Measurements from ENCODE around the gene MRPL18.
"Not testable (repeated sequence)": the region's sequence is repeated elsewhere in the genome, so short reads cannot be mapped to it uniquely, and the experiment has no call there.

The MRPL18 gene

DNA sequence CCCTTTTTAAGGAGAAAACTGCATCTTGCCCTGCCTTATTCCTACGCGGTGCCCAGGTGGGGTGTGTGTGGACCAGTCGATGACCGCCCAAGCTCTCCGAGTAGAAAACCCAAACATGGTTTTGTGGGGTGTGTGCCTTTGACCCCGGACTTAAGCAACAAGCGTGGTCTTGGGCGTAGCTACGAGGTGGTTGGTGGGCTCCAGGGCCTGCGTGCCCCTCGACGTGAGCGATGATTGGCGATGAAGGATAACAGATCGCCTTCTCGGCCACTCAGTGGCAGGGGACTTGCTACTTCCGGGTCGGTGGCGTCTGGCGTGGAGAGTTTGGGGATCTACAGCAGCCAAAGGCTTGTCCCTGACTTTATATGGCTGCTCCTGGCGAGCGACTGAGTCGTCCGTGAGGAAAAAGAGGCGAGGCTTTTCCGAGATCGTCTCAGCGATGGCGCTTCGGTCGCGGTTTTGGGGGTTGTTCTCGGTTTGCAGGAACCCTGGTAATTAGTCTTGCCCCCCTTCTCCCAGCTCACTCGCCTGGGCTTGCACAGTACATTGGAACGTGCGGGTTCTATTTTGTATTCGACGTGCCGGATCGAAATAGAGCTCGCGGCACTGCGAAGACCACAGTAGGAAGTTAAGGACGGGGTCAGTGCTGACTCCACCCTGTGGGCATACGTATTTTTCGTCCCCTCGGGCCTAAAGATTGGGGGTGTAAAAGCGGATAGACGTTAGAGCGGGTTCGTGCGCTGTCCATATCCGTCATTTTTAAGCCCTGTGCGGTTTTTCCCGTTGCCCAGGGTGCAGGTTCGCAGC is at the start of gene MRPL18:
MRPL18 (plus strand) TSS at position 319 of the 807 bp plus-strand sequence; CDS start at position 440, 121 bp downstream.
- peak; percentile 98 for DNase-seq

DNA sequence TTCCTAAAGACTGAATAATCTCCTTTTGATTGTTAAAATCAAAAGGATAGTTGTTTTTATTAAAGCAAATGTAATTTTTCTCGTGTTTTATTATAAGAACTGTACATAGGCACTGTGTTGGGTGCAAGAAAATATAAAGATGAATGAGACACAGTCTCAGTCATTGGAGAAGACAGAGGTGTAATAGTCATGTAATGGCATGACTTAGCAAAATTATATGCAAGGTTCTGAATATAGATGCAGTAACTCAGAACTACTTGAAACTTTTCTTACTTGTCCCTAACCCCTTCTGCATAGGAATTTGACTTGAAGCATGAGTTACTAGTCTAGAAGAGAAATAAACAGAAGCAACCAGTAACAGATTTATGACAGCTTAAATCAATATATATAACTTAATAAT is 48.1 kb upstream of the MRPL18 start:
- DNase-seq: no peak

DNA sequence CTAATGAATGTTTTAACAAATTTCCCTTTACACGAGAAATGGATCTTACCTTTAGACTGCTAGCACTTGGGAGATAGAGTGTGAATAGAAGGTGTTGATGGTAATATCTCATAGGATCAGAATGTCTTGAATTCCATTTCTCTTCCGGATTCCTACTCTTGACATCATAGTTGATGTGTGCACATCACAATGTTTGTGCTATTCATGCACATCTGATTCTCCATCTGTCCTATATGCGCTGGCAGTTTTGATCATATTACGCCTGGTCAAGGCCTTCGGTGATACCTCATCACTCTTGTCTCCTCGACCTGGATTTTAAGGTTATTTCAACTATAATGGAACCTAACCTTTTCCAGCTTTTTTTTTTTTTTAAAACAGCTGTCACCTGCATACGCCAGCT is 45.2 kb upstream of the MRPL18 start:
- DNase-seq: no peak

DNA sequence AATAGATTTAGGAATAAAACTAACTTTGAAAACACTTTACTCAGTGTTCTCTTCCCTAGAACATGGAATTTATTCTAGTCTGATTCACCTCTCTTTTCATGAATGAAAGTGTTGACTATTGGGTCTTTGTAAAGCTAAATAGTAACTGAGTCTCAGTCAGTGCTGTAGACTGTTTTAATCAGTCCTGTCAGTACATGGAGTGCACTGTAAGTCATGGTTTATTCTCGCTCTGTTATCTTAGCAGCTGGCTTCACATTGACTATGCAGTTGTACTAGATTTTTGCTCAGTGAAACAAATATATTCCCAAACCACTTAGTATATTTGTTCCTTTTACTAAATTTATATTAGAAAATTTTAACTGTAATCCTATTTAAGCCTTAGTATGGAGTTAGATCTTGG is 43.5 kb upstream of the MRPL18 start:
- no peak for DNase-seq

DNA sequence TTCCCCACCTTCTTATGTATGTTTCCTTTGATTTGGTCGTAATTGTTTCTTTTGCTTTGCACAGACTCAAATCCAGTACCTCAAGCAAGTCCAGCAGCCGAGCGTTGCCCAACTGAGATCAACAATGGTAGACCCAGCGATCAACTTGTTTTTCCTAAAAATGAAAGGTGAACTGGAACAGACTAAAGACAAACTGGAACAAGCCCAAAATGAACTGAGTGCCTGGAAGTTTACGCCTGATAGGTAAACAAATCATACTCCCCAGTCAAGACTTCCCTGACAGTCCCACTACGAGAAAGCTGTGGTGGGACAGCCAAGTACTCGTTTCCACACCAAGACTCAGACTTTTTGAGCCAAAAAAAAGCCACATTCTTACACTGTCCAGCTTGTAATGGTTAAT is 42.1 kb upstream of the MRPL18 start:
- DNase-seq: not testable (repeated sequence)

DNA sequence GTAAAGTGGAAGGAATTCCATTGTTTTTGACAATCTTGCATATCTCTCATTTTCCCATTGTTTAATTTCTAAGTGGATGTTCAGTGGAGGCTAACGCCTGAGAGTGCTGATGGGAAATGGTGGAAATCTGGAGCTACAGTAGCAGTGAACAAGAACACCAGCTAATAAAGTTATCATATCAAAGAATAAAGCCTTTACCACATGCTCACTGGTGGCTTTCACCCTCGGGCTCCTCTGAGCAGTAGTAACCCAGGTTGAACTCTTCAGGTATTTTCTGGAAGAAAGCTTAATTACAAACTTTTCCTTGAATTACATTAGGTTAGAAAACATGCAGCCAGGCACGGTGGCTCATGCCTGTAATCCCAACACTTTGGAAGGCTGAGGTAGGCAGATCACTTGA is 38.8 kb upstream of the MRPL18 start:
- DNase-seq: no peak

DNA sequence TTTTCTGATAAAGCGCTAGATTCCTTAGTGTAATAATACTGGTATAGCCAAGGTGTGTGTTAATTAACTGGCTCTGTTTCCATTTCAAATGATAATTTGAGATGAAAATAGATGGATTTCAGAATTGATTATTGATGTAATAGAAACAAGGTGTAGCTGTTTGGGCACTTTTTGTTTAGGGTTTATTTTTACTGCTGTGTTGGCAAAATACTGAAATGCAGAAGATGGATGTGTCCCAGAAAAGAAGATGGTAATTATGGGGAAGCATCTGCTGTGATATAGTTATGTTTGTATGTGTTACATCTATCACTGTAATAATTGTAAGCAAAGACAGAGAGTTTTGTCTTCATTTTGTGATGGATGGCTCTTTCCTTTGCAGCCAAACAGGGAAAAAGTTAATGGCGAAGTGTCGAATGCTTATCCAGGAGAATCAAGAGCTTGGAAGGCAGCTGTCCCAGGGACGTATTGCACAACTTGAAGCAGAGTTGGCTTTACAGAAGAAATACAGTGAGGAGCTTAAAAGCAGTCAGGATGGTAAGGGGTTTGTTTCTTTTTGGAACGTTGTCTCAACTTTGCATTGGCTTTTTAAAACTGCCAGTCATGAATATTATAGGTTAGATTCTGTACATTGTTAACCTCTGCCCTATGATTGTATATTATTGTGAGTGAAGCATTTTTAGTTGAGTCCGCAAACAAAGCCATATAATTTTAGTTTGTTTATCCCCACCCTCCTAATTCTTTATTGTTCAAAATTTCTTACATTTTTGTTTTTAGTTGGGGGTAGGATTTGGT is 37.0 kb upstream of the MRPL18 start:
- no peak for DNase-seq

DNA sequence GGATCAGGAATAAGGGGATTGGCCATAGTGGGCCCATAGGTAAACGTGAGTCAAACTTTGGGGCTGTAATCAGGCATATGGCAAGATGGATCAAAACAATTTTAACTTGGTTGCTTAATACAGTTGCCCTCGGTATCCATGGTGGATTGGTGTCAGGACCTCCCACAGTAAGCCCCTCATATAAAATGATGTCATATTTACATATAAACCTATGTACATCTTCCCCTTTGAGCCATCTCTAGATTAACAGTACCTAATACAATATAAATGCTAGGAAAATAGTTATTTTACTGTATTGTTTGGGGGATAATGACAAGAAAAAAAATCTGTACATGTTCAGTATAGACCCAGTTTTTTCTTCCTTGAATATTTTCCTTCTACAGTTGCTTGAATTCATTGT is 35.9 kb upstream of the MRPL18 start:
- DNase-seq: no peak

DNA sequence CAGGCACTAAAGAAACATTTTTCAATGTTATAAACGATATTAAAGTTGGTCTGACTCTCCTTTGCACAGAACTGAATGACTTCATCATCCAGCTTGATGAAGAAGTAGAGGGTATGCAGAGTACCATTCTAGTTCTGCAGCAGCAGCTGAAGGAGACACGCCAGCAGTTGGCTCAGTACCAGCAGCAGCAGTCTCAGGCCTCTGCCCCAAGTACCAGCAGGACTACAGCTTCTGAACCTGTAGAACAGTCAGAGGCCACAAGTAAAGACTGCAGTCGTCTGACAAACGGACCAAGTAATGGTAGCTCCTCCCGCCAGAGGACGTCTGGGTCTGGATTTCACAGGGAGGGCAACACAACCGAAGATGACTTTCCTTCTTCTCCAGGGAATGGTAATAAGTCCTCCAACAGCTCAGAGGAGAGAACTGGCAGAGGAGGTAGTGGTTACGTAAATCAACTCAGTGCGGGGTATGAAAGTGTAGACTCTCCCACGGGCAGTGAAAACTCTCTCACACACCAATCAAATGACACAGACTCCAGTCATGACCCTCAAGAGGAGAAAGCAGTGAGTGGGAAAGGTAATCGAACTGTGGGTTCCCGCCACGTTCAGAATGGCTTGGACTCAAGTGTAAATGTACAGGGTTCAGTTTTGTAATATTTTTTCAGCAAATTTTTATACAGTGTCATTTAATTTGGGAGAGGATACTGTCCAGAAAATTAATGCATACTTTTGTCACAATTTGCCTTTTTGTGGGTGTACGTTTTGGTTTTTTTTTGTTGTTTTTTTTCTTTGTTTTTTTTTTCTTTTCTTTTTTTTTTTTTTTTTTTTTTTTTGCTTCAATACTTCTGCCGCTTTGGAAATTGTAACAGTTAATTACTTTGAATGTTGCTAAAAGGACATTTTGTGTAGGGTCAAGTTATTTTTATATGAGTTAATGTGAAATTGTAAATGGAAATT is 35.0 kb upstream of the MRPL18 start:
- no peak for DNase-seq

DNA sequence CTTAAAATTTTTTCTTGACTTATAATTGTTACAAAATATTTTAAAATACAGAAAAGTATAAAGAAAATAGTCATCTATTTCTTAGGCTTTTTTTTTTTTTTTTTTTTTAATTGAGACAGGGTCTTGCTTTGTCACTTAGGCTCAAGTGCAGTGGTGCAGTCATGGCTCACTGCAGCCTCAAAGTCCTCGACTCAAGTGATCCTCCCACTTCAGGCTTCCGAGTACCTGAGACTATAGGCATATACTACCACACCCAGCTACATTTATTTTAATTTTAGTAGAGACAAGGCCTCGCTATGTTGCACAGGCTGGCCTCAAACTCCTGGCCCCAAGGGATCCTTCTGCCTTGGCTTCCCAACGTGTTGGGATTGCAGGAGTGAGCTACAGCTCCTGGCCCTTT is 33.8 kb upstream of the MRPL18 start:
- no peak for DNase-seq

DNA sequence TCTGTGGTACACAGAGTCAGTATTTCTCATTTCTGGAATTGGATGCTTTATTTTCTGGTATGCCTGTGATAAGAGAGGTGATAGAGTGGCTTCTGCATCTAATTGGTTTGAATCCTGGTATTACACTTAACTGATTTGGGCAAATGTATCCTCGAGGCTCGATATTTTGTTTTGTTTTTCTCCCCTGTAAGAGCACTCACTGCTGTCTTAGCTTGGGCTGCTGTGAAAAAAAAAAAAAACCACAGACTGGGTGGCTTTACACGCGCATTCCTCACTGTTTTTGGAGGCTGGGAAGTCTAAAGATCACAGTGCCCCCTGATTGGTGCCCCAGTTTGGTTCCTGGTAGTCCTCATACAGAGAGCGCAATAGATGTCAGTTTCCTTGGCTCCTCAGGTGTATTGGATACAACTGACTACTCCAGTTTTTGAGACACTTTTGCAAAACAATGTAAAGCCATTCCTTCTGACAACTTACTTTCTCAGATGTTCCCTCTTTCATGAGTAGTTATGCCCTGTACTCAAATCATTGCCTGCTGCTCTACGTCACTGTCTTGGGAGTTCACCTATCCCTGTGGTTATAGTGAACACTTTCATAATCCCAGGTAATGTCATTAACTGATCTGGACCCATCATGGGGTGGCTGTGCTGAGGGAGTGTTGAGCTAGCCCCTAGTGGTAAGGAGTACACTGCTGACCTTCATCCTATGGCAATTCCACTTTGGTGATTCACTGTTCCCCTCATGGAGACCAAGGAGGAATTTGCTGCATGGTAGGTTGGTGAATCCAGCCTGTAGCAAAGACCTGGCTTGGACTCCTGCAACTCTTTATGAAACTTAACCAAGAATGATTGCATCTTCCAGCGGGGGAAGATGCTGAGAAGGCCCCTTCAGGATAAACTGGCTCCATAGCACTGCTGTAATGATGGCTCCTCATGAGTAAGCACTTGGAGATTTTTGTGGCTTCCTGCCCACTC is 32.0 kb upstream of the MRPL18 start:
- DNase-seq: peak; percentile 30

DNA sequence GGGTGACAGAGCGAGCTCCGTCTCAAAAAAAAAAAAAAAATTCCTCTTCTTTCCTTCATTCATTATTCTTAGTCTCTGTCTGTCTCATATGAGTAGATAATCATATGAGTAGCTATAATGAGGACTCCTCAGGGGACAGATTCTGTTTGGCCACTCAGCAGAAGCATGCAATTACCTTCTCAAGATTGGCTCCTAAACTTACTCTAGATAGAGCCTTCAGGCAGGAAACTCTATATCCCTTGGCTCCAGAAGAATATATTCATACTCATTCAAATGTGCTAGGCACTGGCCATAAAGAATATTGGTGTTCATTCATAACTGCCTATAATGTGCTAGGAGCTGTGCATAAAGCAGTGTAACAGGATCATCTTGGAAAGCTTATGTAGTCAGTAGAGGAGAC is 30.6 kb upstream of the MRPL18 start:
- DNase-seq: peak; percentile 77

DNA sequence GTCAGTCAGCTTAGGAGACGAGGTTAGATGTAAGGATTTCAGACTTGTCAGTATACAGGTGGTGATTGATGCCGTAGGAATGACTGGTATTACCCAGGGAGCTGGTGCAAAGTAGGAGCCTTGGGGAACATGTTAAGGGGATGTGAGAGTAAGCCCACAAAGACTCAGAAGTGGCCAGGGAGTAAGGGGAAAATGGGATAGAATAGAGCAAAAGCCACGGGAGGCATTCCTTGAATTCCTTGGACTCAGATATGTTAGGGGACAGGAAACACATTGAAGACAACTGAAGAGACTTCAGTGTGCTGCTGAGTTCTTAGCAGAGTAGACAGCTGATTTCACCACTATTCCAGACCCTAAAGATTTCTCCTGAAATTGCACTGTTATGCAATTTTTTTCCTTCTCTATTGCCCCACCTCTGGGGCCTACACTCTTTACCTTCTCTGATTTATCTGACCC is 29.6 kb upstream of the MRPL18 start:
- peak; percentile 16 for DNase-seq

DNA sequence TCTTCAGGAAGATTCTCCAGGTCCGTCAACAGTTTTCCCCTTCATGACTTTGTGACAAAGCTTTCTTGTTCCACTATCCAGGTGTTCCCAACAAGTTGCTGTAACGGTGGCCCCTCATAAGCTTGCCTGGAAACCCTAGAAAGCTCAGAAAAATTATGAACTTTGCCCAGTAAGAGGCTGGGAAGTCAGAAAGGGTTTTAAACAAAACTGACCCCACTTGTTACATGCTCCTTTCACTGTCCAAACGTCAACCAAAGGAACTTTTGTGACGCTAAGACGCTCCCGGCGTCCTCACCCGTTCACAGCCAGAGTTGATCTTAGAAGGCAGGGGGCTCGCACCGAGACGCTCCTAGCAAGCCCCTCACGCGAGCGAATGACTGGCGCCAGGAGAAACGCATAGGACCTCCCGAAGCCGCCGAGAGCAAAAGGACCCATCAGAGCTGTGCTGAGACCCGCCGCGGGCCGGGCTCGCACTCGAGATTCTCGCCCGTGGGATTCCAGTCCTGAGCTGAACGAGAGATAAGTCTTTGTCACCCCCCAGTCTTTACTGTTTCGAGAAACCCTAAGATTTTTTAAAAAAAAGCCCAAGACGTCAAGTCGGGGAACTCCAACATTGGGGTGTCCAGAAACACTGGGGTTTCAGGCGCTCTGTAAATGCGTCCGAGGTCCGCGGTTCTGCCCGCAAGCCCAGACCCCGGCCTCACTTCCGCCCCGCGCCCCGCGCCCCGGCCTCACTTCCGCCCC is 29.0 kb upstream of the MRPL18 start:
- DNase-seq: peak; percentile 61

DNA sequence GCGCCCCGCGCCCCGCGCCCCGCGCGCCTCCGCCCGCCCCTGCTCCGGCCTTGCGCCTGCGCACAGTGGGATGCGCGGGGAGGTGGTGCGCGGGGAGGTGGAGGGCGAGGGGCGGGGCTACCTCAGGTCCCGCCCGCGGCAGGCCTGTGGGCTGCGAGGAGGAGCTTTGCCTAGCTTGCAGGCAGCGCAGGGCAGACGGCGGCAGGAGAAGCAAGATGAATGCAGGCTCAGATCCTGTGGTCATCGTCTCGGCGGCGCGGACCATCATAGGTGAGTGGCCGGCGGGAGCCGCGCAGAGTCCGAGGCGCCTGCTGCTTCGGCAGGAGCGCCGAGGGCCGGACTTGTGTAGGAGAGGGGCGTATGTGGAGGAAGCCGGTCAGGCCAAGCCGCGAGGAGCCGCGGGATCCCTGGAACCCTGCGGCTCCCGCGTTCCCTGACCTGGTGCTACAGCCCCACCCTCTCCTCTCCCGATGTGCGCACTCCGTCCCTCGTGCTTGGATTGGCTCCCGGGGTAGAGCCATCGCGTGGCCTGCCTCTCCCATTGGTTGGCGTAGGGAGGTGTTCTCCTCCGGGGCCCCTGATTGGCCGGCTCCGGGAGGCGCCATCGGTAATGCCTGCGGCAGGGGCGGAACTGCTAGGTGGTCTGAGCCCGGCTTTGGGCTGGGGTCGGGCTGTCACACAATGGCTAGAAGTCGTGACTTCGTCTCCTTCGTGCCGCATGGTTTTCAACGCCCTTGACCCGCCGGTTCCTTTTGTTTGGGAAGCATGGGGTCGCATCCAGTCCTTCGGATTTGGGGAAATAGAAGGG is 28.2 kb upstream of the MRPL18 start, which contains the start of gene ACAT2:
ACAT2 (plus strand) TSS at position 173 of the 808 bp plus-strand sequence; CDS start at position 216, 43 bp downstream.
- peak; percentile 98 for DNase-seq

DNA sequence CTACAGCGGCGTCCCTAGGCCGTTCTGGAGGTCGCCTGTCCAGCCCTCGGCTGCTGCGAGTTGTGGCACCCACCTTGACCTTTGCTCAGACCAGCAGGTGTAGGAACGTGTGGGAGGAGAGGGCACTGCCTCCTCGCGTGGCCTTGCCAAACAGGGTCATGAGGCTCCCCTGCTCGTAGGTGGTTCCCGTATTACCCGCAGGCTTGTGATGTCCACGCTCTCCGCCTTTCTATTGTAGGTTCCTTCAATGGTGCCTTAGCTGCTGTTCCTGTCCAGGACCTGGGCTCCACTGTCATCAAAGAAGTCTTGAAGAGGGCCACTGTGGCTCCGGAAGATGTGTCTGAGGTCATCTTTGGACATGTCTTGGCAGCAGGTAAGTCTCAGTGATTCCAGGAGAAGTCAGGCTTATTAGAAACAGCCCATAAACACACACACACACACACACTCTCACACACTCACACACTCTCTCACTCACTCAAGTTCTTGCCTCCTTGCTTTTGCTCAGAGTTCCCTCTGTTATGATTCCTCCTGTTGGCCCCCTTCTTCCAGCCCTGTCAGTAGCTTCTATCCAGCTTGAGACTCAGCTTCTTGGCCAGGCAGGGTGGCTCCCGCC is 27.5 kb upstream of the MRPL18 start:
- DNase-seq: peak; percentile 45

DNA sequence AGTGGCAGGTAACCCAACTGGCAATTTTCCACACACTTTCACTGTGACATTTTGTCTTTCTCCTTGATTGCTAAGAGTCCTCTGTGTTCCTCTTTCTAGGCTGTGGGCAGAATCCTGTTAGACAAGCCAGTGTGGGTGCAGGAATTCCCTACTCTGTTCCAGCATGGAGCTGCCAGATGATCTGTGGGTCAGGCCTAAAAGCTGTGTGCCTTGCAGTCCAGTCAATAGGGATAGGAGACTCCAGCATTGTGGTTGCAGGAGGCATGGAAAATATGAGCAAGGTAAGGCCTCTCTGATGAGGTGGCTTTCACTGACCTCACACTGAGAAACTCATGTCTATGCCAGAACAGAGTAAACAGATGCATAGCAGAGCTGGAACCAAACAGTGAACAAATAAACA is 23.4 kb upstream of the MRPL18 start:
- no peak for DNase-seq

DNA sequence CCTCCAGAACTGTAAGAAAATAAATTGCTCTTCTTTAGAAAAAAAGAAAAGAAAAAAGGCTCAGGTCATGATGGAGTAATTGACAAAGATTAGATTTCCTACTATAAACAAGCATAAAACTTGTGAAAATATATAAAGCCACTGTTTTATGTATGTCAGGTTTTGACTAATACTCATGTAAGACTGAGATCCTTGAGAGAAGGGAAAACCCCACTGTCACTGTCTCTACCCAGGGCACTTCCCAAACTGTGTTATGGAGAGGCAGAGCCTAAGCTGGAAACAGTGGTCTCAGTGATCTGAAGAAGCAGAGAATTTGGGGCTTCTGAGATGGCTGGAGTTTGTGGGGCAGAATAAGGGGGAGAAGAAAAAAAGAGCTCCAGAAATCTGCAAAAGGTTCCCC is 20.8 kb upstream of the MRPL18 start:
- no peak for DNase-seq

DNA sequence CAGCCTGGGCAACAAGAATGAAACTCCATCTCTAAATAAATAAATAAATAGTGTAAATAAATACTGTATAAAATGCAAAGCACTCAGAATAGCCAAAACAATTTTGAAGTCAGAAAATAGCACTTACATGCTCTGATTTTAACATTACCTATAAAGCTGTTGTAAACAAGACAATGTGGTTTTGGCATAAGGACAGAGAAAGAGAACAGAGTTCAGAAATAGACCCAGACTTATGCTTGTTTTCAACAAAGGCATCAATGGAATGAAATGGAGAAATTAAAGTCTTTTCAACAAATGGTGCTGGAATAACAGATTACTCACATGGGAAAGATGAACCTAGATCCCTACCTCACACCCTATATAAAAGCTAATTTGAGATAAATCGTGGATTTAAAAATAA is 18.1 kb upstream of the MRPL18 start:
- no peak for DNase-seq
